MM.1S (cell line): ENCODE data around the gene CSNK1D.
A peak's percentile ranks its signal among the peaks of the same experiment; 100 is the strongest.

Source experiments
- DNase-seq: peaks from one replicate; pipeline ENCODE4 v3.0.0-alpha.2; 2015
- H2AFZ ChIP-seq: fragments of 300-600 bp; sonication (generic); 2 replicates; pipeline ENCODE4 v1.6.0; 2016; ENCODE audit warnings: antibody characterized with exemption, low read length
- H3F3A ChIP-seq: fragments of 300-600 bp; sonication (generic); 2 replicates; pipeline ENCODE4 v1.6.1; 2016; ENCODE audit warnings: mild to moderate bottlenecking, antibody characterized with exemption, low read length, moderate library complexity, mixed read lengths; ENCODE audit not compliant: insufficient read depth
- H3K27ac ChIP-seq: fragments of 300-600 bp; sonication (generic); 2 replicates; pipeline ENCODE4 v1.5.1; 2016; ENCODE audit warnings: mild to moderate bottlenecking, low read length
- H3K27me3 ChIP-seq: fragments of 300-600 bp; sonication (generic); replicated peaks from 2 replicates; pipeline ENCODE4 v1.6.0; 2016; ENCODE audit warnings: low read length; ENCODE audit not compliant: insufficient read depth
- H3K36me3 ChIP-seq: fragments of 300-600 bp; sonication (generic); replicated peaks from 2 replicates; pipeline ENCODE4 v1.6.1; 2016; ENCODE audit warnings: mild to moderate bottlenecking, low read length, mixed read lengths; ENCODE audit not compliant: insufficient read depth
- H3K4me1 ChIP-seq: fragments of 300-600 bp; sonication (generic); 2 replicates; pipeline ENCODE4 v1.6.1; 2016; ENCODE audit warnings: low read length, mixed read lengths
- H3K4me2 ChIP-seq: fragments of 300-600 bp; sonication (generic); 2 replicates; pipeline ENCODE4 v1.6.0; 2016; ENCODE audit warnings: low read depth, low read length
- H3K4me3 ChIP-seq: fragments of 300-600 bp; sonication (generic); 2 replicates; pipeline ENCODE4 v1.5.1; 2016; ENCODE audit warnings: low read length, mixed read lengths
- H3K79me2 ChIP-seq: fragments of 300-600 bp; sonication (generic); 2 replicates; pipeline ENCODE4 v1.6.1; 2016; ENCODE audit warnings: mixed run types, low read length, mixed read lengths
- H3K9ac ChIP-seq: fragments of 300-600 bp; sonication (generic); 2 replicates; pipeline ENCODE4 v1.6.1; 2016; ENCODE audit warnings: low read length, mixed read lengths
- H3K9me2 ChIP-seq: fragments of 300-600 bp; sonication (generic); replicated peaks from 2 replicates; pipeline ENCODE4 v1.6.1; 2016; ENCODE audit warnings: mild to moderate bottlenecking, low read length, mixed read lengths; ENCODE audit not compliant: insufficient read depth
- H3K9me3 ChIP-seq: fragments of 300-600 bp; sonication (generic); replicated peaks from 2 replicates; pipeline ENCODE4 v1.6.1; 2016; ENCODE audit warnings: mild to moderate bottlenecking, low read length, mixed read lengths; ENCODE audit not compliant: insufficient read depth
- H4K20me1 ChIP-seq: fragments of 300-600 bp; sonication (generic); 2 replicates; pipeline ENCODE4 v1.6.1; 2016; ENCODE audit warnings: mild to moderate bottlenecking, low read length, moderate library complexity, mixed read lengths; ENCODE audit not compliant: insufficient read depth
- EZH2 ChIP-seq: fragments of 300-600 bp; sonication (generic); optimal IDR thresholded peaks from 2 replicates; pipeline ENCODE3; 2017; ENCODE audit warnings: low read depth, mild to moderate bottlenecking, antibody characterized with exemption, low read length, mixed read lengths
- EZH2phosphoT487 ChIP-seq: fragments of 300-600 bp; sonication (generic); IDR thresholded peaks from 2 replicates; pipeline ENCODE4 v1.6.1; 2018; ENCODE audit warnings: antibody characterized with exemption, low read length
- TF ChIP-seq, protein P1 (sequence below): fragments of 300-600 bp; sonication (generic); IDR thresholded peaks from 2 replicates; pipeline ENCODE4 v1.5.1; 2016; ENCODE audit warnings: antibody characterized with exemption, low read length, mixed read lengths

The CSNK1D gene

DNA sequence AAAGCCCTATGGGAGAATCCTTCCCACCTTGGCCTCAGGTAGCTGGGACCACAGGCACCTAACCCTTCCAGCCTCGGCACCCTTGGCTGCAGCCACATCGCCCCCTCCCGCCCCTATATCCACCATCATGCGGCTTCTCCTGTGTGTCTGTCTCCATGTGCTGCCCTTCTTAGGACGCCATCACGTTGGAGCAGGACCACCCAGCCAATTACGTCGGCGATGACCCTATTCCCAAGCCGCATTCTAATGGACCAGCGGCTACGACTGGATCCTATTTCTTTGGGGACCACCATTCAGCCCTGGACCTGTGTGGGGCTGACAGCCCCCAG lies 57.6 kb downstream of the CSNK1D start:
- H3K9ac ChIP-seq: no peak overlapping the region
- no peaks in the 10 kb centered on the region for H4K20me1 ChIP-seq
- H3K79me2 ChIP-seq: peaks cover 11% of the 10 kb centered on the region; the same call in 1 of the 2 replicates
- DNase-seq: peak; percentile 3
- H3K36me3 ChIP-seq: no peaks in the 10 kb centered on the region
- no peak overlapping the region for H2AFZ ChIP-seq
- no peak overlapping the region for H3K4me3 ChIP-seq
- TF ChIP-seq EZH2phosphoT487 (no peak), EZH2 (no peak)
- TF ChIP-seq, protein P1, sequence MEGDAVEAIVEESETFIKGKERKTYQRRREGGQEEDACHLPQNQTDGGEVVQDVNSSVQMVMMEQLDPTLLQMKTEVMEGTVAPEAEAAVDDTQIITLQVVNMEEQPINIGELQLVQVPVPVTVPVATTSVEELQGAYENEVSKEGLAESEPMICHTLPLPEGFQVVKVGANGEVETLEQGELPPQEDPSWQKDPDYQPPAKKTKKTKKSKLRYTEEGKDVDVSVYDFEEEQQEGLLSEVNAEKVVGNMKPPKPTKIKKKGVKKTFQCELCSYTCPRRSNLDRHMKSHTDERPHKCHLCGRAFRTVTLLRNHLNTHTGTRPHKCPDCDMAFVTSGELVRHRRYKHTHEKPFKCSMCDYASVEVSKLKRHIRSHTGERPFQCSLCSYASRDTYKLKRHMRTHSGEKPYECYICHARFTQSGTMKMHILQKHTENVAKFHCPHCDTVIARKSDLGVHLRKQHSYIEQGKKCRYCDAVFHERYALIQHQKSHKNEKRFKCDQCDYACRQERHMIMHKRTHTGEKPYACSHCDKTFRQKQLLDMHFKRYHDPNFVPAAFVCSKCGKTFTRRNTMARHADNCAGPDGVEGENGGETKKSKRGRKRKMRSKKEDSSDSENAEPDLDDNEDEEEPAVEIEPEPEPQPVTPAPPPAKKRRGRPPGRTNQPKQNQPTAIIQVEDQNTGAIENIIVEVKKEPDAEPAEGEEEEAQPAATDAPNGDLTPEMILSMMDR: no peak
- no peak overlapping the region; the same call in 1 of the 2 replicates for H3K27ac ChIP-seq
- no peaks in the 10 kb centered on the region for H3K27me3 ChIP-seq
- no peaks in the 10 kb centered on the region for H3K9me2 ChIP-seq
- H3F3A ChIP-seq: no peaks in the 10 kb centered on the region
- no peak overlapping the region for H3K4me2 ChIP-seq
- H3K9me3 ChIP-seq: no peaks in the 10 kb centered on the region
- peaks cover 14% of the 10 kb centered on the region for H3K4me1 ChIP-seq

DNA sequence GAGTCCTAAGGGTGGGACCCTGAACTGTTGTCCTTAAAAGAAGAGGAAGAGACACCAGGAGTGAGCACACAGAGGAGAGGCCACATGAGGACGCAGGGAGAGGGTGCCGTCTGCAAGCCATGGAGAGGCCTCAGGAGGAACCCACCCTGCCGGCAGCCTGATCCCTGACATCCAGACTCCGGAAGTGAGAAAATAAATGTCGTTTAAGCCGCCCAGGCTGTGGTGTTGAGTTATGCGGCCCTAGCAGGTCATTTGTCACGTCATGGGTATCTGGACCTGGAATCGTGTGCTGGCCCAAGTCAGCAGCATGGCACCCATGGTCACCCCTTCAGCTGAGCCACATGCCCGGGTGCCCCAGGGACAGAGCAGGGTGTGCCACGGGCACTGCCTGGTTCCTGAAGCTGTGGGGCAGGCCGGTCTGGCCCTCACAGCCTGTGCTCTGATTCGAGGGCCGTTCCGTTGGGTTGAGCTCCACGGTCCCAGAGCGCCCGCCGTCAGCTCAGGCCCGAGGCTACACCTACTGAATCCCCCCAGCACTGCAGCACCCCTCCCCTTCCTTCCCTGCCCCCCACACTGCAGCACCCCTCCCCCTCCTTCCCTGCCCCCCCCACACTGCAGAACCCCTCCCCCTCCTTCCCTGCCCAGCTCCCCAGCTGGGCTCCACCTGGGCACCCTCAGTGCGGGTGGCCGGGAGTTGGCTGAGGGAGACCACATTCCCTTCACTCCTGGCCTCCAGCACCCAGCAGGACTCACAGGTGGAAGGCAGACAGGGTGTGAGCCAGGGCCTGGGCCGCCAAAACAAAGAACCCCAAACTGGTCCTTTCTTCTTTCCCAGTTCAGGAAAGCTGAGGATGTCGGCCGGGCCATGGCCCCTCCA lies 58.2 kb downstream of the CSNK1D start:
- no peak overlapping the region for H2AFZ ChIP-seq
- no peaks in the 10 kb centered on the region for H3K27me3 ChIP-seq
- H3K4me2 ChIP-seq: no peak overlapping the region
- no peaks in the 10 kb centered on the region for H3K9me3 ChIP-seq
- H3F3A ChIP-seq: no peaks in the 10 kb centered on the region
- no peaks in the 10 kb centered on the region for H3K36me3 ChIP-seq
- no peak overlapping the region for H3K4me3 ChIP-seq
- H3K79me2 ChIP-seq: peaks cover 11% of the 10 kb centered on the region; the same call in 1 of the 2 replicates
- H3K4me1 ChIP-seq: peaks cover 14% of the 10 kb centered on the region
- H4K20me1 ChIP-seq: no peaks in the 10 kb centered on the region
- no peaks in the 10 kb centered on the region for H3K9me2 ChIP-seq
- no peak overlapping the region for H3K27ac ChIP-seq
- TF ChIP-seq, protein P1: no peak
- no peak for TF ChIP-seq EZH2
- TF ChIP-seq EZH2phosphoT487: no peak
- no peak overlapping the region for H3K9ac ChIP-seq
- DNase-seq: peak; percentile 4

DNA sequence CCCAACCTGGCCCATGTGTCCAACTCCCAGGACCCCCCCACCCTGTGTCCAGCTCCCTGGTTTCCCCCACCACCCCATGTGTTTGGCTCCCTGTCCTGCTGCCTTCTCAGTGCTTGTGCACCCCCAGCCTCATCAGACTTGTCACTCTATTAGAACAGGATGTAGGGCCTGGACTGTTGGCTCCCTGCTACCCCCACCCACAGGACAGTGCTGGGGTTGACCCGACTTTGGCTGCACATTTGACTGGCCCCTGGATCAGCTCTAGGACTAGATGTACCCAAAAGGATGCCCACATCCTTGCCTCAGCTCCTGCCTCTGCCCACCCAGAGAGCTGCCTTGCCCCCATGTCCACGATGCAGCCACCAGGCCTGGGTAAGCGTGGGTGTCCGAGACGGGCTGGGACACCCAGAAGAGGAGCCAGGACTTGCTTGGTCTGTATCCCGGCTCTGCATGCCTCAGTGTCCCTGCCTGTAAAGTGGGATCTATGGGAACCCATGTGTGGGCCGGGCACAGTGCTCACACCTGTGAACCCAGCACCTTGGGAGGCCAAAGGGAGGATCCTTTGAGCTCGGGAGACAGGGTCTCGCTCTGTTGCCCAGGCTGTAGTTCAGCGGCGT lies 59.4 kb downstream of the CSNK1D start:
- no peak overlapping the region for H3K4me2 ChIP-seq
- no peak for DNase-seq
- no peaks in the 10 kb centered on the region for H3K27me3 ChIP-seq
- no peaks in the 10 kb centered on the region for H3K36me3 ChIP-seq
- no peaks in the 10 kb centered on the region for H3K9me2 ChIP-seq
- no peak overlapping the region for H2AFZ ChIP-seq
- no peaks in the 10 kb centered on the region for H3F3A ChIP-seq
- TF ChIP-seq EZH2phosphoT487 (no peak), EZH2 (no peak)
- TF ChIP-seq, protein P1: no peak
- H3K9ac ChIP-seq: no peak overlapping the region
- peaks cover 11% of the 10 kb centered on the region; the same call in 1 of the 2 replicates for H3K79me2 ChIP-seq
- H4K20me1 ChIP-seq: no peaks in the 10 kb centered on the region
- no peak overlapping the region for H3K4me3 ChIP-seq
- peaks cover 14% of the 10 kb centered on the region for H3K4me1 ChIP-seq
- no peak overlapping the region for H3K27ac ChIP-seq
- H3K9me3 ChIP-seq: no peaks in the 10 kb centered on the region
